ENCODE results near the gene SHE. TPM values are rescaled to one million over a fixed set of nuclear protein-coding genes. Genes with fewer than 3 reads are reported as not detected.

The SHE gene
- total and polyA plus RNA-seq, 10 of the 15 experiments (the other 5 are each of a cell fraction or from before 2014, with no cell fraction given), result under 0.01 to 0.05 (median 0.03) TPM; not detected in 3

DNA sequence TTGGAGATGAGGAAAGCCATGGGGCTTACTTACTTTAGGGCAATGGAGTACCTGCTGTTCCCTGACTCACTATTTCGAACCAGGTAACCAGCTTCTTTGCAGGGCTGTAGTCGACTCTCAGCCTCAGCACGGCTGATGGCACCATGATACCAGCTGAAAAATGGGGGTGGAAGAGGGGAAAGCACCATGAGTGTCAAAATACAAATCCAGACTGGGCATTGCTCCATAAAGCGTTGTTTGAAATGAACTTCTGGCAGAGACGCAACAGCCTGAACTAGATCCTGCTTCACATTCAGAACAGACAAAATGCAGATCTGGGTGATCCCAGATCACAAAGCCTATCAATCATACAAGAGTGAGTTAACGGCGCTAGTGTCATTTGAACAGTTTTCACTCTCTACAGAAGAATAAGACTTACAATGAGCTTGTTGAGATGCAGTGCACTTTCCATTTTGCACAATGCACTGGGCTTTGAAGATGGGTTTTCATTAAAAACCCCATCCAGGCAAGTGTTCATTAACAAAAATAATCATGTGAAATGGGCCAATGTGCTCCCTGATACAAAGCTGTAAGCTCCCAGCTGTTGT lies 16.2 kb downstream of the SHE start (continued):
- TF ChIP-seq E2F8 (IDR thresholded peaks at IDR 0.05; ENCODE audit: low read depth, partially characterized antibody) (no peak), ZZZ3 (IDR thresholded peaks at IDR 0.05; ENCODE audit: control insufficient read depth, insufficient read length, low read depth) (no peak), RFX5 (IDR thresholded peaks at IDR 0.05; ENCODE audit: low read depth, low read length) (no peak), RCOR1 (conservative IDR thresholded peaks at IDR 0.05; ENCODE audit: low read depth, low read length) (no peak)

DNA sequence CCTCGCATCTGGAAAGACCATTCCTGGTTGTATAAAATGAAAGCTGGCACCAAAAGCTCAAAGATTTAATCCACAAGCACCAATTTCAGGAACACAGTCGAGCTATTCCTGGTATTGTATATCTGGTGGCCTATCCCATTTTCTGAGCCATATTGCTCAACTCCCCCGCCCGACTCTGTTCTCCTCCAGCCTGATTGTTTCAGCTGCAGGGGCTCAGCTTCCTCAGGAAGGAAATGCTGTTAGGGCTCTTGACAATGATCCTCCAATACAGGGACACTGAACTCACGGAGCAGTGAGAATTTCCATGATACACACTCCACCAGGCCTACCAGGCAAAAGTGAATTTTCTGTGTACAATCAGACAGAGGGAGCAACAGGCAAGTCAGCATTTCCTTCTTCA lies 17.1 kb downstream of the SHE start:
- ChIA-PET CTCF (interaction anchor here (1.0 to 11.6 kb wide), 2 partner anchors 12 to 63 kb away, joined by 4 to 302 read pairs; no protein-coding TSS in a partner anchor), RAD21 (ENCODE audit: unreplicated experiment) (interaction anchor here (0.7 to 10.5 kb wide), 2 partner anchors 63 to 132 kb away, joined by 3 to 189 read pairs; no protein-coding TSS in a partner anchor), POLR2A (interaction anchor here (0.6 kb wide), 1 partner anchor 40 kb away, joined by 4 read pairs; no protein-coding TSS in a partner anchor), SMC1A (ENCODE audit: uncharacterized antibody, unreplicated experiment) (interaction anchor here (1.0 to 8.2 kb wide), 3 partner anchors 8 to 70 kb away, joined by 3 to 151 read pairs (median 97); no protein-coding TSS in a partner anchor)
- H3K9ac ChIP-seq (ENCODE audit: control insufficient read depth, insufficient read depth, low read length), result no peak overlapping the region
- no peaks in the 10 kb centered on the region for H3K79me2 ChIP-seq (ENCODE audit: control insufficient read depth, insufficient read depth, low read length)
- no peak overlapping the region for H3K27ac ChIP-seq (ENCODE audit: control insufficient read depth, insufficient read depth)
- H3K4me2 ChIP-seq (ENCODE audit: control insufficient read depth, insufficient read depth), result no peak overlapping the region
- BruUV-seq (replicated peaks), result no TSS peak
- 62% methylated on average over 5 of the region's 5 CpGs for WGBS (ENCODE audit: insufficient coverage, insufficient replicate concordance, low lambda C conversion rate, missing lambda C conversion rate)
- no peak overlapping the region for H3K4me3 ChIP-seq
- DNase-seq (ENCODE audit: low read depth, low spot score) (no peak), FAIRE-seq (no peak), ATAC-seq (no peak)
- in situ Hi-C loops (cut with MboI) (loop anchor here (5.0 kb wide), 1 partner anchor 67 kb away; no protein-coding TSS in a partner anchor), intact Hi-C loops (cut with micrococcal nuclease; ENCODE audit: unreplicated experiment) (loop anchor here (10.0 kb wide), 1 partner anchor 600 kb away; no protein-coding TSS in a partner anchor)
- H3K36me3 ChIP-seq (ENCODE audit: control insufficient read depth in 2 of 2, insufficient read depth in 2 of 2, low read length in 1 of 2), result no peaks in the 10 kb centered on the region
- H3K9me3 ChIP-seq (replicated peaks; ENCODE audit: control insufficient read depth, insufficient read depth, low read length), result no peaks in the 10 kb centered on the region
- no peak for TF ChIP-seq KAT2A (conservative IDR thresholded peaks at IDR 0.05; ENCODE audit: control insufficient read depth, low read depth, low read length)
- TF ChIP-seq IKZF2 (IDR thresholded peaks at IDR 0.05), result no peak
- no peak for TF ChIP-seq TCF7 (IDR thresholded peaks at IDR 0.05; ENCODE audit: borderline replicate concordance)
- TF ChIP-seq, protein P1, sequence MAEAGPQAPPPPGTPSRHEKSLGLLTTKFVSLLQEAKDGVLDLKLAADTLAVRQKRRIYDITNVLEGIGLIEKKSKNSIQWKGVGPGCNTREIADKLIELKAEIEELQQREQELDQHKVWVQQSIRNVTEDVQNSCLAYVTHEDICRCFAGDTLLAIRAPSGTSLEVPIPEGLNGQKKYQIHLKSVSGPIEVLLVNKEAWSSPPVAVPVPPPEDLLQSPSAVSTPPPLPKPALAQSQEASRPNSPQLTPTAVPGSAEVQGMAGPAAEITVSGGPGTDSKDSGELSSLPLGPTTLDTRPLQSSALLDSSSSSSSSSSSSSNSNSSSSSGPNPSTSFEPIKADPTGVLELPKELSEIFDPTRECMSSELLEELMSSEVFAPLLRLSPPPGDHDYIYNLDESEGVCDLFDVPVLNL (IDR thresholded peaks at IDR 0.05; ENCODE audit: low read depth, low read length), result no peak
- TF ChIP-seq ZNF274 (IDR thresholded peaks at IDR 0.05; ENCODE audit: insufficient read depth, insufficient read length), result no peak
- TF ChIP-seq PKNOX1 (IDR thresholded peaks at IDR 0.05), result no peak
- no peak for TF ChIP-seq ZZZ3 (IDR thresholded peaks at IDR 0.05; ENCODE audit: control insufficient read depth, insufficient read length, low read depth)
- TF ChIP-seq SIX5 (IDR thresholded peaks at IDR 0.05; ENCODE audit: low read depth, low read length, severe bottlenecking), result no peak
- TF ChIP-seq HCFC1 (IDR thresholded peaks at IDR 0.05; ENCODE audit: low read length), result no peak
- no peak for TF ChIP-seq MAX (IDR thresholded peaks at IDR 0.05; ENCODE audit: low read depth, low read length)
- no peak for TF ChIP-seq TCF12 (IDR thresholded peaks at IDR 0.05; ENCODE audit: low read depth, low read length)
- no peak overlapping the region for H2AFZ ChIP-seq (ENCODE audit: control insufficient read depth, low read depth, low read length)
- no peaks in the 10 kb centered on the region for H3K4me1 ChIP-seq (ENCODE audit: control insufficient read depth, insufficient read depth, low read length)
- no peaks in the 10 kb centered on the region for H4K20me1 ChIP-seq (ENCODE audit: control insufficient read depth, insufficient read depth)
- peaks cover 1 to 3% of the 10 kb centered on the region in 2 experiments; a peak in 1 of 4 replicates for H3K27me3 ChIP-seq (replicated peaks in 1 of 2; ENCODE audit: control insufficient read depth in 2 of 2, insufficient read depth in 2 of 2, low read length in 1 of 2)

All from GM12878 (cell line).